HG03060 (cell line): Measurements from ENCODE around the gene CNN3.

Experiments
- ATAC-seq: cut with Tn5 transposase; IDR thresholded peaks from one replicate; pipeline ENCODE4 v1.9.1; 2021; ENCODE audit warnings: low read depth, moderate number of reproducible peaks; ENCODE audit not compliant: unreplicated experiment

CNN3 gene

GRCh38 chr1:94894630-94895029 lies 32.3 kb downstream of the CNN3 start:
- ATAC-seq, result no peak

- no peak for ATAC-seq
These were observed 34.2 kb downstream of the CNN3 start for GRCh38 chr1:94892604-94893254.

GRCh38 chr1:94888201-94888600 lies 38.7 kb downstream of the CNN3 start:
- no peak for ATAC-seq

- no peak for ATAC-seq
These were observed 39.2 kb downstream of the CNN3 start for GRCh38 chr1:94887603-94888171.

GRCh38 chr1:94887106-94887505 lies 39.8 kb downstream of the CNN3 start:
- no peak for ATAC-seq

- ATAC-seq, result no peak
These were observed 40.5 kb downstream of the CNN3 start for GRCh38 chr1:94886361-94886760.

- no peak for ATAC-seq
These were observed 42.4 kb downstream of the CNN3 start for GRCh38 chr1:94884507-94884906.

- no peak for ATAC-seq
These were observed 42.8 kb downstream of the CNN3 start for GRCh38 chr1:94884106-94884505.

GRCh38 chr1:94883691-94884090 lies 43.2 kb downstream of the CNN3 start:
- ATAC-seq, result no peak

- ATAC-seq, result no peak
These were observed 48.6 kb downstream of the CNN3 start for GRCh38 chr1:94878329-94878728.

GRCh38 chr1:94876362-94876761 lies 50.5 kb downstream of the CNN3 start:
- no peak for ATAC-seq

GRCh38 chr1:94875794-94876193 lies 51.1 kb downstream of the CNN3 start:
- no peak for ATAC-seq

GRCh38 chr1:94874423-94874822 lies 52.5 kb downstream of the CNN3 start:
- no peak for ATAC-seq

GRCh38 chr1:94873520-94874351 lies 53.2 kb downstream of the CNN3 start:
- ATAC-seq, result no peak

- ATAC-seq, result no peak
These were observed 54.0 kb downstream of the CNN3 start for GRCh38 chr1:94872771-94873495.

- no peak for ATAC-seq
These were observed 55.9 kb downstream of the CNN3 start for GRCh38 chr1:94871031-94871430.

GRCh38 chr1:94866164-94866807 lies 60.6 kb downstream of the CNN3 start:
- no peak for ATAC-seq

- ATAC-seq, result no peak
These were observed 61.5 kb downstream of the CNN3 start for GRCh38 chr1:94865360-94865759.

GRCh38 chr1:94864821-94865220 lies 62.1 kb downstream of the CNN3 start:
- ATAC-seq, result no peak

- no peak for ATAC-seq
These were observed 63.0 kb downstream of the CNN3 start for GRCh38 chr1:94863919-94864318.
